Mammary epithelial cell (primary cell): ENCODE measurements around the gene CPB2.

Experiments
- EZH2 ChIP-seq: IDR thresholded peaks from 2 replicates; pipeline ENCODE4 v1.6.1; 2012; ENCODE audit warnings: low read length, inconsistent platforms, borderline replicate concordance
- TF ChIP-seq, protein P1 (sequence below), 2 donors: IDR thresholded peaks in 1 of 2; conservative IDR thresholded peaks in 1 of 2; 2 replicates each; pipeline ENCODE4 v1.5.1; 2011 to 2012; ENCODE audit warnings: inconsistent platforms in 2 of 2, low read length in 2 of 2, mild to moderate bottlenecking in 2 of 2, control low read depth in 1 of 2, low read depth in 1 of 2; ENCODE audit not compliant: insufficient read depth in 1 of 2; ENCODE audit errors: extremely low read depth in 1 of 2

DNA sequence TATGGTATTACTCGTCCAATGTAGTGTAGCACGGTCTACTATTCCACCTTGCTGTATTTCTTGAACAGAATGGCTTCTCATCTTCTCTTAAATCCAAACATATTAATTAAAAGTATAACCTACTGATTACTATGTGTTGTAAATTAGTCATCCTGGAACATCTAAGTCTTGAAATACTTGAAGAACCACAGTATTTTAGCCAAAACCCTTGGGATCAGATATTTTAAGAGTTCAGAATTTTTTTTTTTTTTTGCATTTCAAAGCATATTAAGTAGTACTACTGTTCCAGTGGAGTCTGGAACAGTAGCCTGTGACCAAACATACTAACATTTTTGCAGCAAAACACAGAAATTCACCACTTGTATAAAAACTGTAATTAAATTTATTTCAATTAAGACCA is 82.4 kb downstream of the CPB2 start:
- TF ChIP-seq, protein P1, sequence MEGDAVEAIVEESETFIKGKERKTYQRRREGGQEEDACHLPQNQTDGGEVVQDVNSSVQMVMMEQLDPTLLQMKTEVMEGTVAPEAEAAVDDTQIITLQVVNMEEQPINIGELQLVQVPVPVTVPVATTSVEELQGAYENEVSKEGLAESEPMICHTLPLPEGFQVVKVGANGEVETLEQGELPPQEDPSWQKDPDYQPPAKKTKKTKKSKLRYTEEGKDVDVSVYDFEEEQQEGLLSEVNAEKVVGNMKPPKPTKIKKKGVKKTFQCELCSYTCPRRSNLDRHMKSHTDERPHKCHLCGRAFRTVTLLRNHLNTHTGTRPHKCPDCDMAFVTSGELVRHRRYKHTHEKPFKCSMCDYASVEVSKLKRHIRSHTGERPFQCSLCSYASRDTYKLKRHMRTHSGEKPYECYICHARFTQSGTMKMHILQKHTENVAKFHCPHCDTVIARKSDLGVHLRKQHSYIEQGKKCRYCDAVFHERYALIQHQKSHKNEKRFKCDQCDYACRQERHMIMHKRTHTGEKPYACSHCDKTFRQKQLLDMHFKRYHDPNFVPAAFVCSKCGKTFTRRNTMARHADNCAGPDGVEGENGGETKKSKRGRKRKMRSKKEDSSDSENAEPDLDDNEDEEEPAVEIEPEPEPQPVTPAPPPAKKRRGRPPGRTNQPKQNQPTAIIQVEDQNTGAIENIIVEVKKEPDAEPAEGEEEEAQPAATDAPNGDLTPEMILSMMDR (conservative IDR thresholded peaks at IDR 0.05 in 1 of 2, IDR thresholded peaks at IDR 0.05 in 1 of 2; ENCODE audit: extremely low read depth in 1 of 2, insufficient read depth in 1 of 2, low read depth in 1 of 2, low read length in 2 of 2), result no peak
- no peak for TF ChIP-seq EZH2
